ENCODE measurements around the gene PIANP. TPM values are rescaled to one million over a fixed set of nuclear protein-coding genes. Genes with fewer than 3 reads are reported as not detected.
A peak's percentile ranks its signal among the peaks of the same experiment; 100 is the strongest.

Gene PIANP
- total RNA-seq, 1 experiment from 2014 or later = not detected

- Histone ChIP-seq H3K27me3 (ENCODE audit: insufficient read depth, low read depth) (no peaks in the 10 kb centered on the region), H3K4me1 (replicated peaks; ENCODE audit: insufficient read depth) (peaks cover 19% of the 10 kb centered on the region), H3K4me2 (peak overlapping the region; percentile 85), H3K36me3 (ENCODE audit: low read depth) (no peaks in the 10 kb centered on the region), H3K27ac (peak overlapping the region; percentile 60), H3K4me3 (peak overlapping the region; percentile 77), H3K9me2 (ENCODE audit: insufficient read depth) (no peaks in the 10 kb centered on the region), H3K9me3 (ENCODE audit: insufficient read depth, low read depth) (no peaks in the 10 kb centered on the region), H4K20me1 (ENCODE audit: insufficient read depth) (no peaks in the 10 kb centered on the region), H3F3A (ENCODE audit: insufficient read depth, low read depth) (peaks cover 9% of the 10 kb centered on the region), H2AFZ (peak overlapping the region; percentile 83), H3K79me2 (ENCODE audit: low read depth) (peaks cover 22% of the 10 kb centered on the region)
- intact Hi-C loops (cut with micrococcal nuclease; ENCODE audit: unreplicated experiment) = loop anchor here (1.0 kb wide), 3 partner anchors 29 to 61 kb away; partner anchors contain the start of genes ING4, MLF2 and ZNF384
- CTCF ChIA-PET = interaction anchor here (0.6 to 2.4 kb wide), 3 partner anchors 28 to 184 kb away, joined by 4 to 18 read pairs (median 15); partner anchors contain the start of genes MLF2 and ZNF384
- BruUV-seq (replicated peaks) = TSS peak; percentile 75
- TF ChIP-seq EZH2 (IDR thresholded peaks at IDR 0.05; ENCODE audit: low read depth) = no peak
- TF ChIP-seq, protein P1, sequence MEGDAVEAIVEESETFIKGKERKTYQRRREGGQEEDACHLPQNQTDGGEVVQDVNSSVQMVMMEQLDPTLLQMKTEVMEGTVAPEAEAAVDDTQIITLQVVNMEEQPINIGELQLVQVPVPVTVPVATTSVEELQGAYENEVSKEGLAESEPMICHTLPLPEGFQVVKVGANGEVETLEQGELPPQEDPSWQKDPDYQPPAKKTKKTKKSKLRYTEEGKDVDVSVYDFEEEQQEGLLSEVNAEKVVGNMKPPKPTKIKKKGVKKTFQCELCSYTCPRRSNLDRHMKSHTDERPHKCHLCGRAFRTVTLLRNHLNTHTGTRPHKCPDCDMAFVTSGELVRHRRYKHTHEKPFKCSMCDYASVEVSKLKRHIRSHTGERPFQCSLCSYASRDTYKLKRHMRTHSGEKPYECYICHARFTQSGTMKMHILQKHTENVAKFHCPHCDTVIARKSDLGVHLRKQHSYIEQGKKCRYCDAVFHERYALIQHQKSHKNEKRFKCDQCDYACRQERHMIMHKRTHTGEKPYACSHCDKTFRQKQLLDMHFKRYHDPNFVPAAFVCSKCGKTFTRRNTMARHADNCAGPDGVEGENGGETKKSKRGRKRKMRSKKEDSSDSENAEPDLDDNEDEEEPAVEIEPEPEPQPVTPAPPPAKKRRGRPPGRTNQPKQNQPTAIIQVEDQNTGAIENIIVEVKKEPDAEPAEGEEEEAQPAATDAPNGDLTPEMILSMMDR (conservative IDR thresholded peaks at IDR 0.05) = no peak
- DNase-seq = peak in 1 of 2 experiments; percentile 23
- POLR2A ChIA-PET (ENCODE audit: unreplicated experiment) = interaction anchor here (0.7 to 1.7 kb wide), 7 partner anchors 35 to 213 kb away, joined by 3 to 41 read pairs (median 5); partner anchors contain the start of genes CD4, PTMS, SPSB2 and ZNF384
Observed at GRCh38 chr12:6724409-6724797, 23.8 kb upstream of the PIANP start.

DNA sequence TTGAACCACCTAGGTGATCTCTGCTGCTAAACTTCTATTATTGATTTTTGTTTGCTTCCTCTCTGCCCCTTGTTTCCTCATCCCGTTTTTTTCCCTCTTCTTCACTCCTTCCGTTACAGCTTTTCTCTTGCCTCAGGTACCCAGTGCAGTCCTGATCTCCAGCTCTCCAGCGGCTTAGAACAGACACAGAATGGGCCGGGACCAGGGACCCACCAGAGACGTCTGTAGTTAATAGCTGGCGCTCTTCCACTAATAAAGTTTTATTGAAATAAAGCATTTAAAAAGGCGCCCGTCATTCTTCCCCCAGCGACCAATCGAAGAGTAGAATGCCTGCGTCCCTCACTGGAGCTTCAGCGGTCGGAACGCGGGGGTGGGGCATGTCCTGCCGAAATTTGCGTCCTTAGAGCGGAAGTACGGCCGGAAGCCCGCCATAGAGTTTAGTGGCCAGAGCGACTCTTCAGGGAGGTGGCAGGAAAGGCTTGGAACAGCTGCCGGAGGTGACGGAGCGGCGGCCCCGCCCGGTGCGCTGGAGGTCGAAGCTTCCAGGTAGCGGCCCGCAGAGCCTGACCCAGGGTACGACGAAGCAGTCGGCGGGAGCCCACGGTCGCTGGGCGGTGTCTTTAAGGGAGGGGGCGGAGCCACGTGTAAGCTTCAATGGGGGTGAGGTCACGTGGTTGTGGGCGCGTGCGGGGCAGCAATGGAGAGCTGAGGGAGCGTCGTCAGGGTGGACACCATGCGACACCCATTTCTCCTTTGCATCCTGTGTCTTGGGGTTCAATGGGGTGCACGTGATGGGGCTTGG is 23.2 kb upstream of the PIANP start, which contains the start of gene COPS7A:
Gene COPS7A, plus strand, starts transcription at position 440 of the 802 bp plus-strand sequence. CDS start 611 bp downstream, outside the sequence.
- ChIA-PET POLR2A (ENCODE audit: unreplicated experiment) (interaction anchor here (0.5 to 1.7 kb wide), 10 partner anchors 28 to 424 kb away, joined by 3 to 41 read pairs (median 6); partner anchors contain the start of genes CD4, PTMS, SPSB2 and ZNF384), CTCF (interaction anchor here (0.6 to 2.4 kb wide), 5 partner anchors 29 to 431 kb away, joined by 3 to 18 read pairs (median 4); partner anchors contain the start of genes CDCA3, MLF2 and ZNF384)
- intact Hi-C loops (cut with micrococcal nuclease; ENCODE audit: unreplicated experiment) = loop anchor here (1.0 kb wide), 3 partner anchors 29 to 61 kb away; partner anchors contain the start of genes ING4, MLF2 and ZNF384
- Histone ChIP-seq H3K36me3 (ENCODE audit: low read depth) (no peaks in the 10 kb centered on the region), H3K4me3 (peak within 1 kb of the TSS; percentile 77), H3K27me3 (ENCODE audit: insufficient read depth, low read depth) (no peaks in the 10 kb centered on the region), H4K20me1 (ENCODE audit: insufficient read depth) (no peaks in the 10 kb centered on the region), H3K4me1 (replicated peaks; ENCODE audit: insufficient read depth) (peaks cover 19% of the 10 kb centered on the region), H2AFZ (peak within 1 kb of the TSS; percentile 94), H3K4me2 (peak within 1 kb of the TSS; percentile 85), H3K9me2 (ENCODE audit: insufficient read depth) (no peaks in the 10 kb centered on the region), H3K79me2 (ENCODE audit: low read depth) (peaks cover 22% of the 10 kb centered on the region), H3K9me3 (ENCODE audit: insufficient read depth, low read depth) (no peaks in the 10 kb centered on the region), H3K27ac (peak within 1 kb of the TSS; percentile 60), H3F3A (ENCODE audit: insufficient read depth, low read depth) (peaks cover 9% of the 10 kb centered on the region)
- BruUV-seq (replicated peaks) = no TSS peak
- no peak for TF ChIP-seq EZH2 (IDR thresholded peaks at IDR 0.05; ENCODE audit: low read depth)
- TF ChIP-seq, protein P1 (conservative IDR thresholded peaks at IDR 0.05) = no peak
- peak; percentile 98 to 100 for DNase-seq

DNA sequence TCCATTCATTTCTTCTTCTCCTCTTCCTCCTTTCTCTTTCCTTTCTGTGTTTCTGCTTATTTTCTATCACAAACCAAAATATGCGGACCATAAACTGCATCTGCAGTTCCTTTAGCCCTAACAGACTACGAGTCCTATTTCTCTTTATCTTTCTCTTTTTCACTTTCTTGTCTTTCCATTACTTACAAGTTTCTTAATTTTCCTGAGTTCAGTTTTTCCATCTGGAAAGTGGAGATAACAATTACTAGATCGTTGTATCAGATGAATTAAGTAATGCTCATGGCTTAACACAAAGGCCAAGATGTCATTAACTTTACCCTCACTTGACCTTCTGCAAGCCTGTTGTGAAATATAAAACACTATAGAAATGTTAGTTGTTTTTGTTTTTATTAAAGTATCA is 22.2 kb upstream of the PIANP start:
- TF ChIP-seq, protein P1 (conservative IDR thresholded peaks at IDR 0.05) = no peak
- no peak for TF ChIP-seq EZH2 (IDR thresholded peaks at IDR 0.05; ENCODE audit: low read depth)
- intact Hi-C loops (cut with micrococcal nuclease; ENCODE audit: unreplicated experiment) = no loop called here
- peak overlapping the region; percentile 85 for H3K4me2 ChIP-seq
- H3K79me2 ChIP-seq (ENCODE audit: low read depth) = peaks cover 22% of the 10 kb centered on the region
- peak overlapping the region; percentile 94 for H2AFZ ChIP-seq
- no TSS peak for BruUV-seq (replicated peaks)
- H3K4me3 ChIP-seq = peak overlapping the region; percentile 77
- H4K20me1 ChIP-seq (ENCODE audit: insufficient read depth) = no peaks in the 10 kb centered on the region
- H3K27me3 ChIP-seq (ENCODE audit: insufficient read depth, low read depth) = no peaks in the 10 kb centered on the region
- H3K9me3 ChIP-seq (ENCODE audit: insufficient read depth, low read depth) = no peaks in the 10 kb centered on the region
- H3K36me3 ChIP-seq (ENCODE audit: low read depth) = no peaks in the 10 kb centered on the region
- no peak for DNase-seq
- H3F3A ChIP-seq (ENCODE audit: insufficient read depth, low read depth) = peaks cover 9% of the 10 kb centered on the region
- no peak overlapping the region for H3K27ac ChIP-seq
- ChIA-PET CTCF (interaction anchor here (2.4 kb wide), 1 partner anchor 30 kb away, joined by 18 read pairs; the partner anchor contains the start of gene MLF2), POLR2A (ENCODE audit: unreplicated experiment) (interaction anchor here (0.6 to 1.7 kb wide), 2 partner anchors 34 to 51 kb away, joined by 3 to 41 read pairs; partner anchors contain the start of gene ZNF384)
- H3K4me1 ChIP-seq (replicated peaks; ENCODE audit: insufficient read depth) = peaks cover 19% of the 10 kb centered on the region
- H3K9me2 ChIP-seq (ENCODE audit: insufficient read depth) = no peaks in the 10 kb centered on the region
